Right renal cortex interstitium (tissue), 3 donors: ENCODE results near the gene GRWD1. TPM values are rescaled to one million over a fixed set of nuclear protein-coding genes. Genes with fewer than 3 reads are reported as not detected.

ENCODE experiments used
- DNase-seq, 3 donors: peaks; one replicate each; pipeline ENCODE4 v3.0.0-alpha.2; 2013; ENCODE audit warnings: low read depth in 3 of 3, low spot score in 2 of 3
- polyA plus RNA-seq, 3 donors: library from polyadenylated mRNA; unstranded; fragments of 120-200 nt; gene quantifications; one replicate each; pipeline ENCODE4 v1.2.1, GENCODE V29; 2013; ENCODE audit not compliant: insufficient read length in 3 of 3

Gene GRWD1
- polyA plus RNA-seq, 3 donors, result 19.8 to 24.8 (median 24.0) TPM

GRCh38 chr19:48492925-48493717, 47.3 kb downstream of the GRWD1 start:
- peak in 1 of 3 donors; percentile 77 for DNase-seq

GRCh38 chr19:48493718-48494401, 48.1 kb downstream of the GRWD1 start:
- no peak for DNase-seq

GRCh38 chr19:48495396-48495795, 49.6 kb downstream of the GRWD1 start:
- DNase-seq, result no peak

- DNase-seq, result no peak
These were observed 51.4 kb downstream of the GRWD1 start for GRCh38 chr19:48496959-48497727.

GRCh38 chr19:48497728-48498594, 52.2 kb downstream of the GRWD1 start:
- DNase-seq, result no peak

GRCh38 chr19:48498595-48499311, 53.0 kb downstream of the GRWD1 start:
- no peak for DNase-seq

GRCh38 chr19:48499316-48500090, 53.7 kb downstream of the GRWD1 start:
- DNase-seq, result no peak

GRCh38 chr19:48500830-48501493, 55.2 kb downstream of the GRWD1 start:
- DNase-seq, result no peak

- DNase-seq, result peak in 1 of 3 donors; percentile 78
These were observed 55.9 kb downstream of the GRWD1 start for GRCh38 chr19:48501494-48502349.

GRCh38 chr19:48502350-48503018, 56.7 kb downstream of the GRWD1 start:
- no peak for DNase-seq

GRCh38 chr19:48506138-48506733, 60.5 kb downstream of the GRWD1 start:
- no peak for DNase-seq

Other genes starting within 250 kb of the GRWD1 start
- gene CARD8, start 190.1 kb upstream of the GRWD1 start, polyA plus RNA-seq, result 10 to 100 TPM; 50.6 to 61.0 (median 55.2) TPM
- gene ZNF114, start 175.9 kb upstream of the GRWD1 start, polyA plus RNA-seq, result 1 to 10 TPM; 5.9 to 9.0 (median 6.9) TPM
- gene EMP3, start 120.4 kb upstream of the GRWD1 start, polyA plus RNA-seq, result 10 to 100 TPM; 72.4 to 81.9 (median 79.0) TPM
- gene TMEM143, start 82.0 kb upstream of the GRWD1 start, polyA plus RNA-seq, result 1 to 10 TPM; 7.7 to 9.4 (median 8.3) TPM
- gene SYNGR4, start 81.6 kb upstream of the GRWD1 start, polyA plus RNA-seq, result under 1 TPM; 0.40 to 0.67 (median 0.46) TPM
- 100 to 1,000 TPM; 206 to 257 (median 218) TPM for gene KDELR1, start 54.4 kb upstream of the GRWD1 start, polyA plus RNA-seq
- gene GRIN2D, start 52.3 kb upstream of the GRWD1 start, polyA plus RNA-seq, result under 1 TPM; 0.35 to 0.46 (median 0.38) TPM
- under 1 TPM; 0.55 to 0.67 (median 0.61) TPM for gene KCNJ14, start 9.6 kb downstream of the GRWD1 start, polyA plus RNA-seq
- gene CYTH2, start 23.4 kb downstream of the GRWD1 start, polyA plus RNA-seq, result 10 to 100 TPM; 74.8 to 80.7 (median 80.1) TPM
- 1 to 10 TPM; 1.2 to 2.3 (median 2.1) TPM for gene LMTK3, start 65.9 kb downstream of the GRWD1 start, polyA plus RNA-seq
- under 1 TPM; 0.23 to 0.29 (median 0.24) TPM for gene SULT2B1, start 106.2 kb downstream of the GRWD1 start, polyA plus RNA-seq
- not detected for gene SPACA4, start 160.8 kb downstream of the GRWD1 start, polyA plus RNA-seq
- gene FAM83E, start 169.1 kb downstream of the GRWD1 start, polyA plus RNA-seq, result under 1 TPM; 0.49 to 0.99 (median 0.98) TPM
- 1,000 to 10,000 TPM; 1,053 to 1,199 (median 1,085) TPM for gene RPL18, start 173.2 kb downstream of the GRWD1 start, polyA plus RNA-seq
- 10 to 100 TPM; 15.9 to 24.6 (median 17.8) TPM for gene SPHK2, start 173.5 kb downstream of the GRWD1 start, polyA plus RNA-seq
- 10 to 100 TPM in 2 of 3 donors, 1 to 10 TPM in 1; 9.3 to 11.0 (median 10.5) TPM for gene DBP, start 191.4 kb downstream of the GRWD1 start, polyA plus RNA-seq
- 10 to 100 TPM; 21.9 to 23.6 (median 22.9) TPM for gene CA11, start 200.2 kb downstream of the GRWD1 start, polyA plus RNA-seq
- under 1 TPM; 0.47 to 0.96 (median 0.94) TPM for gene NTN5, start 227.0 kb downstream of the GRWD1 start, polyA plus RNA-seq
- gene FUT2, start 250.0 kb downstream of the GRWD1 start, polyA plus RNA-seq, result 1 to 10 TPM in 2 of 3 donors, under 1 TPM in 1; 0.96 to 2.6 (median 1.9) TPM